ENCODE data around the gene BOLA1.

Gene BOLA1

DNA sequence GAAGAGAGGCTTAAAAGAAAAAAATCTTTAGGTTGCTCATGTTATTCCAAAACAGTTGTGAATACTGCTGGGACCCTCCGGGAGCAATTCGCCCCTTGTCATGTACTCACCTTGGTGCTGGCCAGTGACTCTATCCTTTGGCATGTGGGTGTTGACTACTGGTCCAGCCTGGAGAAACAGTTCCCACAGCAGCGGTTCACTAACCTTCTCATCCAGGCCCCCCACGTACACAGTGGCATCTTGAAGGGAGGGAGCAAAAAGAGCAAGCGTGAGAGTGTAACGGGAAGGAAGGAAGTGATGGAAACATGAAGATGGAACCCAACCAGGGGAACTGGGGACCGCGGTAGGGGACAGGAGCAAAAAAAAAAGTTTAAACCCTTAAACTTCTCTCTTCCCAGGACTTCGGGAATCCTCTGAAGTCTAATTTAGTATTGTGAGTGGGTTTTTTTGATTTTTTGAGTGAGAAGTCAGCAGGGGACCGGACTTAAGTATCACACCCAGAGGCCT, 27.7 kb downstream of the BOLA1 start:
- TF ChIP-seq MYC (IDR thresholded peaks at IDR 0.05; ENCODE audit: low read depth, low read length) (no peak), POLR2A (IDR thresholded peaks at IDR 0.05; ENCODE audit: extremely low read depth, insufficient read length) (no peak)
- TF ChIP-seq, protein P1, sequence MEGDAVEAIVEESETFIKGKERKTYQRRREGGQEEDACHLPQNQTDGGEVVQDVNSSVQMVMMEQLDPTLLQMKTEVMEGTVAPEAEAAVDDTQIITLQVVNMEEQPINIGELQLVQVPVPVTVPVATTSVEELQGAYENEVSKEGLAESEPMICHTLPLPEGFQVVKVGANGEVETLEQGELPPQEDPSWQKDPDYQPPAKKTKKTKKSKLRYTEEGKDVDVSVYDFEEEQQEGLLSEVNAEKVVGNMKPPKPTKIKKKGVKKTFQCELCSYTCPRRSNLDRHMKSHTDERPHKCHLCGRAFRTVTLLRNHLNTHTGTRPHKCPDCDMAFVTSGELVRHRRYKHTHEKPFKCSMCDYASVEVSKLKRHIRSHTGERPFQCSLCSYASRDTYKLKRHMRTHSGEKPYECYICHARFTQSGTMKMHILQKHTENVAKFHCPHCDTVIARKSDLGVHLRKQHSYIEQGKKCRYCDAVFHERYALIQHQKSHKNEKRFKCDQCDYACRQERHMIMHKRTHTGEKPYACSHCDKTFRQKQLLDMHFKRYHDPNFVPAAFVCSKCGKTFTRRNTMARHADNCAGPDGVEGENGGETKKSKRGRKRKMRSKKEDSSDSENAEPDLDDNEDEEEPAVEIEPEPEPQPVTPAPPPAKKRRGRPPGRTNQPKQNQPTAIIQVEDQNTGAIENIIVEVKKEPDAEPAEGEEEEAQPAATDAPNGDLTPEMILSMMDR (IDR thresholded peaks at IDR 0.05; ENCODE audit: low read depth, low read length), result no peak
- TF ChIP-seq, protein P2, sequence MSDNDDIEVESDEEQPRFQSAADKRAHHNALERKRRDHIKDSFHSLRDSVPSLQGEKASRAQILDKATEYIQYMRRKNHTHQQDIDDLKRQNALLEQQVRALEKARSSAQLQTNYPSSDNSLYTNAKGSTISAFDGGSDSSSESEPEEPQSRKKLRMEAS (IDR thresholded peaks at IDR 0.05; ENCODE audit: low read depth, low read length), result no peak
- DNase-seq (ENCODE audit: low read depth), result no peak
- peak overlapping the region; percentile 98 for H3K4me3 ChIP-seq (ENCODE audit: low read depth, low read length)

DNA sequence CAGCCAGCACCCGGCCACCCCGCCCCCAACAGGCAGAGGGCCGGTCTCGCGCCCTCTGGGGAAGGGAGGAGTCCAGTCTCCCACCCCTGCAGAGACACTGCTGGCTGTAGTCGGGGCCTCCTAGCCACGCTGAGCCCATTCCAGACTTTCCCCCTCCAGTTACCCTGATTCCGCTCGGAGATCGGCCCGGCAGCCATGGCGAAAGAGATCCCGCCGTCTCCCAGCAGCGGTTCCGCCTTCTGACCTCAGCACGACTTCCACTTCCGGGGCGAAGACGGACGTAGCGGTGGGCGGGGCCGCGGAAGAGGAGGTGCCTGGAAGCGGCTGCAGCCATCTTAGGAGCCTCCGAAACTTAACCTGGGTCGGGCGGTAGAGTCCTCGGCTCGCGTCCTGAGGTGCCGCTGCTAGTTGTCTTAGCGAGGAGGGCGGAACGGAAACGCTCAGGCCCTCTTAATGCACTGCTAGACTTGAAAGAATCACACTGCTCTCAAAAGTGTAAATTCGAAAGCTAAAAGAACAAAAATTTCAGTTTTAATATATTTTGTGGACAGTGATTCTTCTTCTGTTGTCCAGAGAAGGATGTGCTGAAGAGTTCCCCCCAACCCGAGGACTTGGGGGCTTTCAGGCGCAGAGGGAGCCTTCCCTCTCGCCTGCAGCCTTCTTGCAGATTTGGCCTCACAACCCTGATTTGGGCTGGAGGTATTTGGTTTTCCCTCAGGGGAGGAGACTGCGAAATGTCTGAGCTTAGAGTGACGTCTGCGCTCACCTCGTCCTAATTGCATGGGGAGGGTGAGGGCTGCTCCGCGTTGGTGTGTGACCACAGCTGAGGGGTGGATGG, 28.4 kb downstream of the BOLA1 start, which contains the start of gene SF3B4:
Gene SF3B4 (minus strand): TSS at position 241 of the 838 bp plus-strand sequence. CDS start 44 bp downstream, at position 197.
- peak; percentile 95 for DNase-seq (ENCODE audit: low read depth)
- TF ChIP-seq, protein P1 (IDR thresholded peaks at IDR 0.05; ENCODE audit: low read depth, low read length), result no peak
- TF ChIP-seq MYC (IDR thresholded peaks at IDR 0.05; ENCODE audit: low read depth, low read length) (no peak), POLR2A (IDR thresholded peaks at IDR 0.05; ENCODE audit: extremely low read depth, insufficient read length) (peak; percentile 96)
- TF ChIP-seq, protein P2 (IDR thresholded peaks at IDR 0.05; ENCODE audit: low read depth, low read length), result peak; percentile 45; the same call in 1 of the 2 replicates

GRCh38 chr1:149928401-149928724, 29.0 kb downstream of the BOLA1 start:
- DNase-seq (ENCODE audit: low read depth), result no peak
- peak overlapping the region; percentile 98 for H3K4me3 ChIP-seq (ENCODE audit: low read depth, low read length)
- TF ChIP-seq, protein P1 (IDR thresholded peaks at IDR 0.05; ENCODE audit: low read depth, low read length), result no peak
- no peak for TF ChIP-seq MYC (IDR thresholded peaks at IDR 0.05; ENCODE audit: low read depth, low read length)

More for the DNA sequence above, 28.4 kb downstream of the BOLA1 start, which contains the start of gene SF3B4:
- peak within 1 kb of the TSS; percentile 98 for H3K4me3 ChIP-seq (ENCODE audit: low read depth, low read length)

DNA sequence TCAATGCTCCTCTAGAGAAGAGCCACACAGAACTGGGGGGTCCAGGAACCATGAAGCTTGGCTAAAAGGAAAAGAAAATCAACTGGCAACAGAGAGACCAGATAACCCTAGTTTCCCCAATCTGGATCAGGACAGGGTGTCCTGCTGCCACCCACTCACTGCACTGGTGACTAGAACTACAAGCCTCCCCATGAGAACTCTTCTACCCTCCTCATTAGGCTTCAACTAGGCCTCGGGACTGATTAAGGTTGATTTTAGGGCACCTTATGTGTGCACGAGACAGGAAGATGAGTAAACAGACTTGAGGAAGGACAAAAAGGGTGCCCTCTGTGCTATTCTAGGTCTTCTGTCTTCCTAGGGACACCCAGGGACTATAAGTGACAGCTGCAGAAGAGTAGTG, 30.5 kb downstream of the BOLA1 start:
- H3K4me3 ChIP-seq (ENCODE audit: low read depth, low read length), result no peak overlapping the region
- no peak for DNase-seq (ENCODE audit: low read depth)
- no peak for TF ChIP-seq POLR2A (IDR thresholded peaks at IDR 0.05; ENCODE audit: extremely low read depth, insufficient read length)
- TF ChIP-seq, protein P1 (IDR thresholded peaks at IDR 0.05; ENCODE audit: low read depth, low read length), result no peak
- no peak for TF ChIP-seq MYC (IDR thresholded peaks at IDR 0.05; ENCODE audit: low read depth, low read length)
- TF ChIP-seq, protein P2 (IDR thresholded peaks at IDR 0.05; ENCODE audit: low read depth, low read length), result no peak

GRCh38 chr1:149931212-149931790, 31.9 kb downstream of the BOLA1 start:
- no peak overlapping the region for H3K4me3 ChIP-seq (ENCODE audit: low read depth, low read length)
- peak; percentile 65 for DNase-seq (ENCODE audit: low read depth)
- TF ChIP-seq, protein P2 (IDR thresholded peaks at IDR 0.05; ENCODE audit: low read depth, low read length), result no peak
- no peak for TF ChIP-seq POLR2A (IDR thresholded peaks at IDR 0.05; ENCODE audit: extremely low read depth, insufficient read length)
- TF ChIP-seq, protein P1 (IDR thresholded peaks at IDR 0.05; ENCODE audit: low read depth, low read length), result no peak
- TF ChIP-seq MYC (IDR thresholded peaks at IDR 0.05; ENCODE audit: low read depth, low read length), result no peak
